RWPE1 (cell line): ENCODE results near the gene ADGRV1.

Experiments used
- CTCF ChIA-PET: fragments of 350-600 bp; sonication (Branson Sonifier 250); formaldehyde crosslinking; extraction: SDS; loops from one replicate; lab custom pipeline; 2021; lab: Yijun Ruan, JAX
- POLR2A ChIA-PET: fragments of 400-600 bp; formaldehyde crosslinking; extraction: SDS; loops from one replicate; lab custom pipeline; 2020; ENCODE audit warnings: antibody characterized with exemption; ENCODE audit not compliant: low non-redundant PET; lab: Yijun Ruan, JAX
- DNase-seq: peaks from one replicate; pipeline ENCODE4 v3.0.0; 2012; ENCODE audit warnings: low spot score
- H3K27ac ChIP-seq: fragments of 450-650 bp; 2 replicates; pipeline ENCODE4 v1.5.1; 2017
- TF ChIP-seq, protein P1 (sequence below): fragments of 450-650 bp; conservative IDR thresholded peaks from 2 replicates; pipeline ENCODE4 v1.5.1; 2017; ENCODE audit warnings: low read depth, mild to moderate bottlenecking

ADGRV1 gene

DNA sequence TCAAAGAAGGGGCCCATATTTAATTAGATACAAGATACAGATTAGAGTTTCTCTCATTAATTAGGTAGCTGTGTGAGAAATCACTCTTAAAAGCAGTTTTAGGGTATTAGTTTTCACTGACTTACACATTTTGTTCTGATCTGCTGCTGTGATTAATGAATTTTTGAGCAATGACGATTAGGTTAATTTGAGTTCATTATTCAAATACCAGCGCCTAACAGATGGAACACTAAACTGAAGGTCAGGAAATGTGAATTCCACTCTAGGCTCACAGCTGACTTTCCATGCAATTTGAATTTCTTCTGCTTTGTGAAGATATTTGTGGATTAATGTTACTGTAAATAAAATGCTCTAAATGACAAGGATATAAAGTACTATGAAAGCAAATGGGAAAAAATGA is 380.6 kb downstream of the ADGRV1 start:
- H3K27ac ChIP-seq: no peak overlapping the region
- TF ChIP-seq, protein P1, sequence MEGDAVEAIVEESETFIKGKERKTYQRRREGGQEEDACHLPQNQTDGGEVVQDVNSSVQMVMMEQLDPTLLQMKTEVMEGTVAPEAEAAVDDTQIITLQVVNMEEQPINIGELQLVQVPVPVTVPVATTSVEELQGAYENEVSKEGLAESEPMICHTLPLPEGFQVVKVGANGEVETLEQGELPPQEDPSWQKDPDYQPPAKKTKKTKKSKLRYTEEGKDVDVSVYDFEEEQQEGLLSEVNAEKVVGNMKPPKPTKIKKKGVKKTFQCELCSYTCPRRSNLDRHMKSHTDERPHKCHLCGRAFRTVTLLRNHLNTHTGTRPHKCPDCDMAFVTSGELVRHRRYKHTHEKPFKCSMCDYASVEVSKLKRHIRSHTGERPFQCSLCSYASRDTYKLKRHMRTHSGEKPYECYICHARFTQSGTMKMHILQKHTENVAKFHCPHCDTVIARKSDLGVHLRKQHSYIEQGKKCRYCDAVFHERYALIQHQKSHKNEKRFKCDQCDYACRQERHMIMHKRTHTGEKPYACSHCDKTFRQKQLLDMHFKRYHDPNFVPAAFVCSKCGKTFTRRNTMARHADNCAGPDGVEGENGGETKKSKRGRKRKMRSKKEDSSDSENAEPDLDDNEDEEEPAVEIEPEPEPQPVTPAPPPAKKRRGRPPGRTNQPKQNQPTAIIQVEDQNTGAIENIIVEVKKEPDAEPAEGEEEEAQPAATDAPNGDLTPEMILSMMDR: no peak
- no peak for DNase-seq
- ChIA-PET POLR2A (no interaction called here), CTCF (interaction anchor here (0.6 to 1.2 kb wide), 2 partner anchors 399 to 446 kb away, joined by 3 to 4 read pairs; no protein-coding TSS in a partner anchor)

DNA sequence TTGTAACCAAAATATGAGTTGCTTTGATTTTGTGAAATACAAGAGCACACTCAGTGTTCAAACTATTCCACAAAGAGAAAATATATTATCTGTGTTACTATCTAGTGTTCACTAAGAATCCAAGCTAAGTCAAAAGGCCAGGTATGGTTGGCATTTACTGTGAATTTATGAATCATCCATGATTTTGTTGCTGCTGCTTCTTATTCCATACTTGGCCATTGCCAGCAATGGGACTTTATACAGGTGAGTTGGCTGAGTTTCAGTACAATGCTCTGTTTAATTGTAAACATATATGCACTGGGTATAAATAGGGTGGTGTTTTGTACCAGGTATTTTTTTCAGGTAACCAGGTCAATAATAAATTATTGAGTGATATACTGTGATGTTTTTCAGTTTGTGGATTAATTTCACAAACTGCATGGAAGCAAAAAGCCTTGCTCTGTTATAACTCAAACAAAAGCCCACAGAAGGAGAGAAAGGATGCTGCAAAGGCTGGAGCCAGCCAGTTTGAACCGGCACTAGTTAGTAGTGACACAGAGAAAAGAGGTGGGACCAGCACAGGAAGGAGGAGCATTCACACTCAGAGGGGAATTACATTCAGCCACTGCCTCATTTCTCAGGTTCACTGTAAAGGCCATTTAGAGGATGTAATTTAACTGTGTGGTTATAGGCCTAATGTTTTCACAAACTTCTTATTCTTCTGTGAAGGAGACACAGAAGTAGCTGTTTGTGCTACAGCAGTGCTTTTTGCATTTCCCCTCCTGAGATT is 381.8 kb downstream of the ADGRV1 start:
- ChIA-PET CTCF (interaction anchor here (0.6 to 0.7 kb wide), 2 partner anchors 46 to 77 kb away, joined by 3 to 5 read pairs; no protein-coding TSS in a partner anchor), POLR2A (no interaction called here)
- TF ChIP-seq, protein P1: no peak
- DNase-seq: peak; percentile 24
- H3K27ac ChIP-seq: no peak overlapping the region

GRCh38 chr5:90941002-90941720 is 382.6 kb downstream of the ADGRV1 start:
- no peak overlapping the region for H3K27ac ChIP-seq
- ChIA-PET POLR2A (no interaction called here), CTCF (interaction anchor here (0.6 to 0.7 kb wide), 2 partner anchors 46 to 77 kb away, joined by 3 to 5 read pairs; no protein-coding TSS in a partner anchor)
- DNase-seq: no peak
- TF ChIP-seq, protein P1: no peak

GRCh38 chr5:90944116-90944515 is 385.5 kb downstream of the ADGRV1 start:
- TF ChIP-seq, protein P1: no peak
- DNase-seq: peak; percentile 78
- no peak overlapping the region for H3K27ac ChIP-seq
- CTCF ChIA-PET: interaction anchor here (0.7 kb wide), 1 partner anchor 178 kb away, joined by 4 read pairs; no protein-coding TSS in a partner anchor
- POLR2A ChIA-PET: interaction anchor here (0.7 kb wide), 1 partner anchor 39 kb away, joined by 3 read pairs; no protein-coding TSS in a partner anchor

- H3K27ac ChIP-seq: no peak overlapping the region
- no peak for DNase-seq
- ChIA-PET CTCF (no interaction called here), POLR2A (no interaction called here)
- TF ChIP-seq, protein P1: no peak
Observed at GRCh38 chr5:90947667-90948066, 389.1 kb downstream of the ADGRV1 start.

- ChIA-PET CTCF (interaction anchor here (0.5 kb wide), 1 partner anchor 418 kb away, joined by 3 read pairs; no protein-coding TSS in a partner anchor), POLR2A (no interaction called here)
- H3K27ac ChIP-seq: no peak overlapping the region
- TF ChIP-seq, protein P1: no peak
- no peak for DNase-seq
Observed at GRCh38 chr5:90948969-90949368, 390.4 kb downstream of the ADGRV1 start.
